H1 (cell line): ENCODE measurements around the gene KLF16.
"Not testable (repeated sequence)": the region's sequence is repeated elsewhere in the genome, so short reads cannot be mapped to it uniquely, and the experiment has no call there.

ENCODE experiments used
- CTCF ChIP-seq, 3 experiments: IDR thresholded peaks; 1 replicate in 2 of 3; 2 replicates in 1 of 3; pipeline versions ENCODE4 v1.5.1 to v1.6.1; 2011; ENCODE audit warnings: low read length in 3 of 3, mild to moderate bottlenecking in 3 of 3, inconsistent platforms in 2 of 3, low read depth in 1 of 3, moderate library complexity in 1 of 3; ENCODE audit not compliant: insufficient read depth in 1 of 3; ENCODE audit errors: control extremely low read depth in 1 of 3
- EGR1 ChIP-seq: IDR thresholded peaks from 2 replicates; pipeline ENCODE4 v1.6.1; 2011; ENCODE audit warnings: low read depth, low read length, borderline replicate concordance
- EP300 ChIP-seq, 2 experiments: IDR thresholded peaks; 1 replicate in 1 of 2; 2 replicates in 1 of 2; pipeline ENCODE4 v1.6.1; 2011 to 2012; ENCODE audit warnings: low read depth in 2 of 2, low read length in 2 of 2, mild to moderate bottlenecking in 2 of 2, borderline replicate concordance in 1 of 2, inconsistent platforms in 1 of 2, moderate library complexity in 1 of 2
- GABPA ChIP-seq: IDR thresholded peaks from 2 replicates; pipeline ENCODE4 v1.6.1; 2011; ENCODE audit warnings: mild to moderate bottlenecking, low read length, moderate library complexity, borderline replicate concordance; ENCODE audit not compliant: insufficient read depth
- NRF1 ChIP-seq: IDR thresholded peaks from 2 replicates; pipeline ENCODE4 v1.6.1; 2011; ENCODE audit warnings: mild to moderate bottlenecking, low read depth, low read length, improper control_type of control experiment
- SRF ChIP-seq: IDR thresholded peaks from 2 replicates; pipeline ENCODE4 v1.6.1; 2011; ENCODE audit warnings: mild to moderate bottlenecking, low read depth, low read length, moderate library complexity
- TF ChIP-seq, protein P1 (sequence below): IDR thresholded peaks from 2 replicates; pipeline ENCODE4 v1.6.1; 2012; ENCODE audit warnings: low read length, inconsistent platforms
- TF ChIP-seq, protein P2 (sequence below): IDR thresholded peaks from 2 replicates; pipeline ENCODE4 v1.6.1; 2012; ENCODE audit warnings: inconsistent platforms
- TF ChIP-seq, protein P3 (sequence below): IDR thresholded peaks from 2 replicates; pipeline ENCODE4 v1.6.1; 2011; ENCODE audit warnings: low read length, improper control_type of control experiment

DNA sequence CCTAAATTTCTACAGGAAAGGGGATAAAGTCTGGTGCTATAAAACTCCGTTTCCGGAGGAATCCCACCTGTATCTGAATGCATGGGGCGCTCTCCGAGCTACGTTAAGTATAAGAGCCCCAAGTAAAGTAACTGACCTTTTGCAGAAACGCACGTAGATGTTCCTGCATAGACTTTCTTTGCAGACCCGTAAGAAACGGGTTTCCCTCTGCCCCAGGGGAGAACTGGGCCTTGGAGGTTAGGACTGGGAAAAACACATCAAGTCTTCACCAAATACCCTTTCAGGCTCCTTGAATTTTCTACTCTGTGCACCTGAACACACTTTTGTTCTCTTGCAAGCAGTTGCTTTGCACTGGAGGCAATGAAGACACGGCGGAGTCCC lies 11.9 kb upstream of the KLF16 start:
- TF ChIP-seq, protein P1, sequence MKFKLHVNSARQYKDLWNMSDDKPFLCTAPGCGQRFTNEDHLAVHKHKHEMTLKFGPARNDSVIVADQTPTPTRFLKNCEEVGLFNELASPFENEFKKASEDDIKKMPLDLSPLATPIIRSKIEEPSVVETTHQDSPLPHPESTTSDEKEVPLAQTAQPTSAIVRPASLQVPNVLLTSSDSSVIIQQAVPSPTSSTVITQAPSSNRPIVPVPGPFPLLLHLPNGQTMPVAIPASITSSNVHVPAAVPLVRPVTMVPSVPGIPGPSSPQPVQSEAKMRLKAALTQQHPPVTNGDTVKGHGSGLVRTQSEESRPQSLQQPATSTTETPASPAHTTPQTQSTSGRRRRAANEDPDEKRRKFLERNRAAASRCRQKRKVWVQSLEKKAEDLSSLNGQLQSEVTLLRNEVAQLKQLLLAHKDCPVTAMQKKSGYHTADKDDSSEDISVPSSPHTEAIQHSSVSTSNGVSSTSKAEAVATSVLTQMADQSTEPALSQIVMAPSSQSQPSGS = not testable (repeated sequence)
- TF ChIP-seq CTCF (IDR thresholded peaks at IDR 0.05; ENCODE audit: control extremely low read depth in 1 of 3, insufficient read depth in 1 of 3, low read depth in 1 of 3, low read length in 3 of 3); NRF1; SRF; GABPA; EGR1; EP300 (IDR thresholded peaks at IDR 0.05; ENCODE audit: borderline replicate concordance in 1 of 2, low read depth in 2 of 2, low read length in 2 of 2): not testable (repeated sequence)
- TF ChIP-seq, protein P2, sequence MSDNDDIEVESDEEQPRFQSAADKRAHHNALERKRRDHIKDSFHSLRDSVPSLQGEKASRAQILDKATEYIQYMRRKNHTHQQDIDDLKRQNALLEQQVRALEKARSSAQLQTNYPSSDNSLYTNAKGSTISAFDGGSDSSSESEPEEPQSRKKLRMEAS = not testable (repeated sequence)
- TF ChIP-seq, protein P3, sequence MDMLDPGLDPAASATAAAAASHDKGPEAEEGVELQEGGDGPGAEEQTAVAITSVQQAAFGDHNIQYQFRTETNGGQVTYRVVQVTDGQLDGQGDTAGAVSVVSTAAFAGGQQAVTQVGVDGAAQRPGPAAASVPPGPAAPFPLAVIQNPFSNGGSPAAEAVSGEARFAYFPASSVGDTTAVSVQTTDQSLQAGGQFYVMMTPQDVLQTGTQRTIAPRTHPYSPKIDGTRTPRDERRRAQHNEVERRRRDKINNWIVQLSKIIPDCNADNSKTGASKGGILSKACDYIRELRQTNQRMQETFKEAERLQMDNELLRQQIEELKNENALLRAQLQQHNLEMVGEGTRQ = not testable (repeated sequence)
